ENCODE data around the gene SSH2. TPM values are rescaled to one million over a fixed set of nuclear protein-coding genes. Genes with fewer than 3 reads are reported as not detected.
A peak's percentile ranks its signal among the peaks of the same experiment; 100 is the strongest.
"Not testable (repeated sequence)": the region's sequence is repeated elsewhere in the genome, so short reads cannot be mapped to it uniquely, and the experiment has no call there.

SSH2 gene
- total and polyA plus RNA-seq, 9 of the 15 experiments (the other 6 are each of a cell fraction or from before 2014, with no cell fraction given): 3.9 to 16.1 (median 10.2) TPM

DNA sequence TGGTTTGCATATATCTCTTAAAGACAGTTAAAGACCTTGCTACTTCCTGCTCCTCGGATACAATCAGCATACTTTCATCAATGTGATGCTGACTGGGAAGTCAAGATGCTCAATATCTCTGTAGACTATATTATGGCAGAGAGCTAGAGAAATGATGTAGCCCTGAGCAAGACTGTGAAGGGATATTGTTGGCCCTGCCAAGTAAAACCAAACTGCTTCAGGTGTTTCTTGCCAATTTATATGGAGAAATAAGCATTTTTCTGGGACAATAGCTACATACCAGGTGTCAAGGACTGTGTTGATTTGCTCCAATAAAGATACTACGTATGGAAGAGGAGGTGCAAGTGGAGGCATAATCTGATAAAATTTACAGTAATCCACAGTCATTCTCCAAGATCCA is 6.7 kb upstream of the SSH2 start (continued):
- no peak for TF ChIP-seq ZBTB8A (IDR thresholded peaks at IDR 0.05; ENCODE audit: partially characterized antibody)
- no peak for TF ChIP-seq MYNN (IDR thresholded peaks at IDR 0.05)
- TF ChIP-seq MYNN (CRISPR knock-in tag; IDR thresholded peaks at IDR 0.05): no peak
- no peak for TF ChIP-seq ERF (CRISPR knock-in tag; IDR thresholded peaks at IDR 0.05)
- TF ChIP-seq, protein P1, sequence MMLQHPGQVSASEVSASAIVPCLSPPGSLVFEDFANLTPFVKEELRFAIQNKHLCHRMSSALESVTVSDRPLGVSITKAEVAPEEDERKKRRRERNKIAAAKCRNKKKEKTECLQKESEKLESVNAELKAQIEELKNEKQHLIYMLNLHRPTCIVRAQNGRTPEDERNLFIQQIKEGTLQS (IDR thresholded peaks at IDR 0.05): no peak
- TF ChIP-seq, protein P1 (CRISPR knock-in tag; conservative IDR thresholded peaks at IDR 0.05): no peak
- TF ChIP-seq ELF1 (tag; IDR thresholded peaks at IDR 0.05): no peak
- TF ChIP-seq GATA2 (CRISPR knock-in tag; IDR thresholded peaks at IDR 0.05): no peak
- TF ChIP-seq PCBP1 (IDR thresholded peaks at IDR 0.05; ENCODE audit: low read depth, low read length, poor library complexity, severe bottlenecking): no peak
- TF ChIP-seq TRIM24 (IDR thresholded peaks at IDR 0.05): no peak
- TF ChIP-seq ZNF780A (CRISPR knock-in tag; IDR thresholded peaks at IDR 0.05): no peak
- no peak for TF ChIP-seq ZNF324 (CRISPR knock-in tag; IDR thresholded peaks at IDR 0.05)
- TF ChIP-seq SMARCB1 (IDR thresholded peaks at IDR 0.05; ENCODE audit: insufficient read length, low read depth): no peak

DNA sequence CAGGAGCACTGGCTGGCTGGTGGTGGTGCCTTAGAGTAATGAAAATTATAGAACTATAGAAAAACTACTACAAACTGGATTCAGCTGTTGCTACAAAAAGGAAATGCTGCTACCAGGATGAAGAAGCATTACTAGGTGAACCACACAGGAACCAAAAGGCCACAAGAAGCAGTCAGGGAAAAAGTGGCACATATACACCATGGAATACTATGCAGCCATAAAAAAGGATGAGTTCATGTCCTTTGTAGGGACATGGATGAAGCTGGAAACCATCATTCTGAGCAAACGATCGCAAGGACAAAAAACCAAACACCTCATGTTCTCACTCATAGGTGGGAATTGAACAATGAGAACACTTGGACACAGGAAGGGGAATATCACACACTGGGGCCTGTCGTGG is 5.9 kb upstream of the SSH2 start:
- DNase-seq (ENCODE audit: extremely low read depth in 1 of 4, low spot score in 3 of 4); CTCF ChIA-PET (ENCODE audit: low intra/inter-chr PET ratio); intact Hi-C loops (cut with micrococcal nuclease); H3K9me1 ChIP-seq (ENCODE audit: control insufficient read depth, insufficient read depth, low read length); H3K4me1 ChIP-seq (replicated peaks in 1 of 2; ENCODE audit: control insufficient read depth in 2 of 2, insufficient read depth in 2 of 2, low read length in 2 of 2); H3K4me2 ChIP-seq (ENCODE audit: insufficient read depth, low read length); FAIRE-seq; H3K79me2 ChIP-seq (ENCODE audit: control insufficient read depth, insufficient read depth, low read length); H3K36me3 ChIP-seq (ENCODE audit: control insufficient read depth, insufficient read depth, low read length); H2AFZ ChIP-seq (ENCODE audit: low read depth, low read length); POLR2A ChIA-PET; in situ Hi-C loops (cut with MboI); H4K20me1 ChIP-seq (replicated peaks; ENCODE audit: control insufficient read depth, insufficient read depth, low read length); BruUV-seq (replicated peaks); H3K9ac ChIP-seq (ENCODE audit: insufficient read depth in 1 of 2, low read depth in 2 of 2, low read length in 2 of 2); H3K27me3 ChIP-seq (ENCODE audit: control insufficient read depth in 2 of 2, insufficient read depth in 2 of 2, low read length in 2 of 2); ATAC-seq; H3K4me3 ChIP-seq; H3K27ac ChIP-seq (ENCODE audit: extremely low read depth, low read depth, low read length); H3K9me3 ChIP-seq (replicated peaks; ENCODE audit: control insufficient read depth, insufficient read depth, low read depth, low read length): not testable (repeated sequence)
- 5% methylated on average over 2 of the region's 3 CpGs for WGBS (ENCODE audit: insufficient coverage, low coverage, missing lambda C conversion rate)
- peak; percentile 71 for TF ChIP-seq ZNF146 (CRISPR knock-in tag; IDR thresholded peaks at IDR 0.05; ENCODE audit: unreplicated experiment)
